HG03196 (cell line): ENCODE measurements around the gene DUSP9.

Experiments
- ATAC-seq: cut with Tn5 transposase; IDR thresholded peaks from one replicate; pipeline ENCODE4 v1.9.1; 2021; ENCODE audit not compliant: unreplicated experiment

DUSP9 gene

DNA sequence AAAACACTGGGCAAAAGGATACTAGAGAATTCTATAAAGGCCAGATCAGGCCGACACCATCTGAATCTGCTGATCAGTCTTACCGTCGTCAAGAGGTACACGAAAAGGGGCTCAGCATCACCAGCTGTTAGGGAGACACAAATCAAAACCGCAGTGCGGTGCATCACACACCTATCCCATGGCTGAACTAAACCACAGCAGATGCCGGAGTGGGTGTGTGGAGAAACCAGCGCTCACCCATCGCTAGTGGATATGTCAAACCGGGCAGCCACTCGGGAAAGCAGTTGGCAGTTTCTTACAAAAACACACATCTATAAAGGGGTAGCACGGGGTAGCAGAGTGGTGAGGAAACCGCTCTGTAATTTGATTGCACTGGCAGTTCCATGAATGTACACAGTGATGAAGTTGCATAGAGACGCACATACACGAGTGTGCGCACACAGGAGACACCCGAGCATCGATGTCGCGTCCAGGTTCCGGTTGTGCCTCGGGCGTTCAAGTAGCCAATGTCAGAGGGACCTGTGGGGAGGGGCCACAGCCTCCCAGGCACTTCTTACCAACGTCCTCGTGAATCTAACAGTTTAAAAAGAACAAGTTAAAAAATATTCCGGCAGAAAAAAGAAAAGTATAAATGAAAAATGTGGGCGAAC is 24.9 kb upstream of the DUSP9 start:
- no peak for ATAC-seq

DNA sequence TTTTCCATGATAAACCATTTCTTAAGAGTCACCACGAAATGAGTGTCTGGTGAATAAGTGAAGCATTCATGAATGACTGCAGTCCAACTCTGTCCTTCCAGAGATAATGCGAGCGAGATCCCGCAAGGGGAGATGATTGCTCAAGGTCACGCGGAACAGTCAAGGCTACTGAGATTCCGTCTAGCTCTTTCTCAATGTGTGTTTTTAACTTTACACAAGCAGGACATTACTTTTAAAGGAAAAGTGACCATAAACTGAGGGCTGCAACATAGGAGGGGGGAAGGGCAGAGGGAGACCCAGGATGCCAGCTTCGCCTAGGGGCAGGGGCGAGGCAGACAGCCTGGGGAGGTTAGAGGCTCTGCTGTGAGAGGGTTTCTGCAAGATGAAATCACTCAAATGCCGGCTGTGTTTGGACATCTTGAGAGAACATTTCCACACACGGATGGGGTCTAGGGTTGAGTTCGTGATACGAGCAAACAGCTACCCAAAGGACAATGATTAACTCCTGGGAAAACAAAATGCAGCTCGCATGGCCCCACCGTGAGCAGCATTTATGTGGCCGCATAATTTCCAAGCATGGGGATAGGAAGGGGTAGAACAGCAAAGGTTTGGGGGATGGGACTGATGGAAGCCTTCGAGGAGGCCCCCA is 24.2 kb upstream of the DUSP9 start:
- ATAC-seq, result no peak

GRCh38 chrX:153623310-153624029 is 23.5 kb upstream of the DUSP9 start:
- no peak for ATAC-seq

GRCh38 chrX:153624196-153625091 is 22.6 kb upstream of the DUSP9 start:
- no peak for ATAC-seq

GRCh38 chrX:153625271-153626024 is 21.6 kb upstream of the DUSP9 start:
- ATAC-seq, result no peak

DNA sequence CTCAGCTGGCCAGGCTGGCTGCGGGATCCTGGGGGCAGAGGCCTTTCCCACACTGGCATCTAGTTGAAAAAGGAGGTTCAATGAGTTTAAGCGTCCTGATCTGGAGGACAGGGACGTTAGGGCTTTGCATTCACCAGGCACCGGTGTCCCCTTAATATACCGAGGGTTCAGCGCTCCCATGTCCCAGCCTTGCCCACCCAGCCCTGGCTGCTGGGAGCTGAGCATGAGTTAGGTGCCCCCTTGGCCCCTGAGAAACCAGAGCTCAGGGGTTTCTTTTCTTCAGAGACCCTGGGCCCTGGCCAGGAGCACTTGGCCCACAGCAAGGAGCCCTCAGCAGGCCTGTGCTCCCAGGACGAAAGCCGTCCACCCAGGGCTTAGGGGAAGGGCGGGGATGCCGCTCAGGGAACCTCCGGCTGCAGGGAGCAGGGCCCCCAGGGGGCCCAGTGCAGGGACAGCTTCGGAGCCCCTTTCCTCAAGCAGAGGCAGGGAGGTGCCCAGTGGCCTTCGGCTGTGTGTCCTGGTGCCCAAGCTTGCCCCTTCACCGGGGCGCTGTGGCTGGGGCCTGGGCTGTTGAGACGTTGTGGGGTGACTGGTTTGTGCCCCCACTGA is 20.9 kb upstream of the DUSP9 start:
- ATAC-seq, result no peak

- no peak for ATAC-seq
These were observed 19.9 kb upstream of the DUSP9 start for GRCh38 chrX:153626863-153627674.

GRCh38 chrX:153627675-153628111 is 19.3 kb upstream of the DUSP9 start:
- ATAC-seq, result no peak

- ATAC-seq, result no peak
These were observed 18.9 kb upstream of the DUSP9 start for GRCh38 chrX:153628129-153628528.

- ATAC-seq, result no peak
These were observed 18.3 kb upstream of the DUSP9 start for GRCh38 chrX:153628665-153629064.

DNA sequence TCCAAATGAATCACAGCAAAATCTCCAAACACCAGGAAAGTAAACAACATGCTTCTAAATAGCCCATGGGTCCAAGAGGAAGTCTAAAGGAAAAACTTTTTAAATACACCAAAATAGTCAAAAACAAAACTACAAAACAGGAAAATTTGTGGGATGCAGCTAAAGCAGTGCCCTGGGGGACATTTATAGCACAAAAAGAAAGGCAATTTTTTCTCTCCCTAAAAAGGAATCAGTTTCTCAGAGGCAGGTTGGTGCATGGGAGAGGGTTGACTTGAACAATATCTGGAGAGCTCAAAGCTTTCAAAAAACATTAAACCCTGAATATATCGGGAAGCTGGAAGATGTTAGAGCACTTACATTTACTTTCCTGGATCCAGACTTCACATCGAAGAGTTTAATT is 15.7 kb upstream of the DUSP9 start:
- ATAC-seq, result no peak

GRCh38 chrX:153631907-153632594 is 15.0 kb upstream of the DUSP9 start:
- ATAC-seq, result no peak

- ATAC-seq, result no peak
These were observed 14.4 kb upstream of the DUSP9 start for GRCh38 chrX:153632595-153632946.

- ATAC-seq, result no peak
These were observed 14.0 kb upstream of the DUSP9 start for GRCh38 chrX:153633048-153633447.

DNA sequence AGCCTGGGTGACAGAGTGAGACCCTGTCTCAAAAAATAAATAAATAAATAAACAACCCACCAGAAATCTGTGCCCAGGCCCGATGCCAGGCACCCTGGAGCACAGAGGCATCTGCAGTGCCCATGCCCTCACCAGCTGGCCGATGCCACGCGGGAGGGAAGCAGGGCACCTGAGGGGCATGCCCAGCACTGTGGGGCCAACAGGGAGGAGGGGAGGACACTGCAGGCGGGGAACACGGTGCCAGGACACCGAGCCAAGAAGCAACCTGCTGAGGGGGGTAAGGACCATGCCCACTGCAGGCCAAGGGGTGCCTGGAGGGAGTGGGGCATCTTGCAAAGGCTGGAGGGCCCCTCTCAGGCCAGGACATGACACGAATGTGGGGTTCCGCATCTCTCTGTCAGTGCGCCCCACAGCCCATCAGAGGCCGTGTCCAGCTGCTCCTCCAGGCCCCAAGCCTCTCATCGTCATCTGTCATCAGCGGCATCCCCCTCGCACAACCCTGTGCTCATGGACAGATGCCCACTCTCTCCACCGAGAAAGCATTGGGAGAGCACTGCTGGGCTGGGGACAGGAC is 13.3 kb upstream of the DUSP9 start:
- no peak for ATAC-seq

DNA sequence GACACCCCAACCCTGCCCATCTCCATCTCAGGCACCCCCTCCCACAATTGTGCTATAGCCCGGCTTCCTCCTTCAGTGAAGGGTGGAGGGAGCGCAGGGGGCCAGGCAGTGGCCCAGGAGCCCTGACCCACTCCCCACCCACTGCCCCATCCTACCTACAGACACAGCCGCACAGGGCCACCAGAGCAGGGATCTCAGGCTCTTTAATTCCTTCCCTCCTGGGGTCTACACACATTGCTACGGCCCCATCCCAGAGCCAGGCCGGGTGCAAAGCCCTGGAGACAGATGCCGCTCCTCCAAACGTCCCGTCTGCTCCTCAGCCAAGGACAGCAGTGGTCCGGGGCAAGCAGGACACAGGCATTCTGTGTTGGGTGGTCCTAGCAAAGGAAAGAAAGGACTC is 12.8 kb upstream of the DUSP9 start:
- ATAC-seq, result no peak

GRCh38 chrX:153634832-153635231 is 12.2 kb upstream of the DUSP9 start:
- ATAC-seq, result no peak

DNA sequence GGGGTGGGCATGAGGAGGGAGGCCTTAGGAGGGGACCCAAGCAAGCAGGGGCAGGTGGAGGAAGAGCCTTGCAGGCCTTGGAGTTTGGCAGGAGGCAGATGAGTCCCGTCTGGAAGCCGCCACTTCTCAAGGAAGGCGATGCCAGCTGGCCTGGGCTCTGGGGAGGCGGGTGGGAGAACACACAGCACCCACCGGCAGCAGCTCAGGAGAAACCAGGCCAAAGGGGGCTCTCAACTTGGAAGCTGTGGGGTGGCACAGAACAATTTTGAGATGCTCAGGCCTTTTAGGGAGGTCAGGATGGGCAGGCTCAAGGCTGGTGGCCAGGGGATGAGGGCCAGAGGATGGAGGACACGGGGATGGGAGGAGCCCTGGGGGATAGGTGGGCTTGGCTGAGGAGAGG is 11.6 kb upstream of the DUSP9 start:
- no peak for ATAC-seq
